Hepatocyte (in vitro differentiated cells): Measurements from ENCODE around the gene ARFRP1.

Experiments used
- CTCF ChIP-seq: fragments of 200-600 bp; sonication (generic); IDR thresholded peaks from 2 replicates; pipeline ENCODE4 v1.5.1; 2016; ENCODE audit warnings: antibody characterized with exemption, mild to moderate bottlenecking; ENCODE audit not compliant: poor library complexity
- EZH2 ChIP-seq: fragments of 200-600 bp; sonication (generic); IDR thresholded peaks from 2 replicates; pipeline ENCODE4 v1.6.1; 2016; ENCODE audit warnings: antibody characterized with exemption, mild to moderate bottlenecking, borderline replicate concordance
- EZH2phosphoT487 ChIP-seq: fragments of 200-600 bp; sonication (generic); IDR thresholded peaks from one replicate; pipeline ENCODE4 v1.6.1; 2018; ENCODE audit warnings: antibody characterized with exemption, mild to moderate bottlenecking, low read depth, moderate library complexity; ENCODE audit not compliant: unreplicated experiment, severe bottlenecking

- TF ChIP-seq CTCF (no peak), EZH2 (no peak), EZH2phosphoT487 (no peak)
Observed at GRCh38 chr20:63660622-63661021, 47.2 kb downstream of the ARFRP1 start.
